Pancreas (tissue), 10 donors: ENCODE data around the gene CSRNP2. TPM values are rescaled to one million over a fixed set of nuclear protein-coding genes. Genes with fewer than 3 reads are reported as not detected.
"Not testable (repeated sequence)": the region's sequence is repeated elsewhere in the genome, so short reads cannot be mapped to it uniquely, and the experiment has no call there.

Experiments
- ATAC-seq, 4 donors: fragments of 200-7000 bp; cut with Tn5 transposase; one replicate each; pipeline versions ENCODE4 v1.8.0 to v1.9.1; 2020; ENCODE audit warnings: mild to moderate bottlenecking in 4 of 4, moderate library complexity in 4 of 4
- DNase-seq, 6 donors: peaks; one replicate each; pipeline ENCODE4 v3.0.0-alpha.2; 2020
- FAIRE-seq: peaks from 2 replicates; lab custom pipeline; 2012; peaks lifted over from hg19 to GRCh38; lab: Jason Lieb, UNC
- H3K27ac ChIP-seq, 4 donors: fragments of 200-600 bp; sonication (generic); 1 replicate in 3 of 4; 2 replicates in 1 of 4; pipeline versions ENCODE4 v1.5.0 to v1.8.0; 2020
- H3K27me3 ChIP-seq, 4 donors: fragments of 200-600 bp; one replicate each; pipeline ENCODE4 v1.8.0; 2021
- H3K36me3 ChIP-seq, 3 donors: fragments of 200-600 bp; sonication (generic) in 1 of 3; one replicate each; pipeline versions ENCODE4 v1.5.0 to v1.8.0; 2020 to 2021
- H3K4me1 ChIP-seq, 3 donors: fragments of 200-600 bp; one replicate each; pipeline ENCODE4 v1.8.0; 2021
- H3K4me3 ChIP-seq, 4 donors: fragments of 200-600 bp; sonication (generic) in 2 of 4; one replicate each; pipeline versions ENCODE4 v1.5.0 to v1.8.0; 2020 to 2021
- H3K9me3 ChIP-seq, 4 donors: fragments of 200-600 bp; one replicate each; pipeline ENCODE4 v1.8.0; 2021
- CTCF ChIP-seq, 4 donors: fragments of 200-600 bp; sonication (generic) in 3 of 4; IDR thresholded peaks; one replicate each; pipeline versions ENCODE4 v1.5.0 to v1.8.0; 2021; ENCODE audit warnings: antibody characterized with exemption in 4 of 4
- WGBS, 2 donors: extraction: QIAGEN DNeasy Blood & Tissue Kit; methylation state at CpG; one replicate each; pipeline ENCODE4 v1.1.7; 2013; 5-methylcytosine and 5-hydroxymethylcytosine counted together
- intact Hi-C, 3 donors: fragments of 100-400 bp; cut with DNase I; formaldehyde crosslinking; loops; one replicate each; pipeline versions ENCODE4 v1.11.1 to v1.14.2; 2022
- polyA plus RNA-seq, 2 donors: library from polyadenylated mRNA; stranded (reverse); fragments of 200-250 nt; gene quantifications; one replicate each; pipeline ENCODE4 v1.2.3, GENCODE V29; 2013
- total RNA-seq, 6 donors: library from RNA; stranded (reverse); fragmentation: NEBNext Ultra II Directional in 4 of 6; extraction: Animal tissue kit (Norgen Biotek cat#: 25700) in 4 of 6; gene quantifications; one replicate each; pipeline versions ENCODE4 v1.2.1 to v1.2.4, GENCODE V29; 2021 to 2023
- donor health status: healthy with polysubstance abuse.
- donor health status: DM: no; HTN: no; CAD: no; lungs with moderate emphysema.
- donor health status: DM: no; HTN: no; CAD: no.
- donor health status: control.
- donor health status: control.
- donor health status: Bipolar disorder and iron deficiency.
- donor health status: DM: yes; HTN: yes; CAD: no.
- donor health status: DM: no; HTN: no; CAD: no.
- donor health status: DM: no; HTN: no; CAD: no.
- donor health status: DM: yes; HTN: yes; CAD: no.

The CSRNP2 gene
- total and polyA plus RNA-seq, 8 donors: 8.2 to 15.1 (median 10.3) TPM

DNA sequence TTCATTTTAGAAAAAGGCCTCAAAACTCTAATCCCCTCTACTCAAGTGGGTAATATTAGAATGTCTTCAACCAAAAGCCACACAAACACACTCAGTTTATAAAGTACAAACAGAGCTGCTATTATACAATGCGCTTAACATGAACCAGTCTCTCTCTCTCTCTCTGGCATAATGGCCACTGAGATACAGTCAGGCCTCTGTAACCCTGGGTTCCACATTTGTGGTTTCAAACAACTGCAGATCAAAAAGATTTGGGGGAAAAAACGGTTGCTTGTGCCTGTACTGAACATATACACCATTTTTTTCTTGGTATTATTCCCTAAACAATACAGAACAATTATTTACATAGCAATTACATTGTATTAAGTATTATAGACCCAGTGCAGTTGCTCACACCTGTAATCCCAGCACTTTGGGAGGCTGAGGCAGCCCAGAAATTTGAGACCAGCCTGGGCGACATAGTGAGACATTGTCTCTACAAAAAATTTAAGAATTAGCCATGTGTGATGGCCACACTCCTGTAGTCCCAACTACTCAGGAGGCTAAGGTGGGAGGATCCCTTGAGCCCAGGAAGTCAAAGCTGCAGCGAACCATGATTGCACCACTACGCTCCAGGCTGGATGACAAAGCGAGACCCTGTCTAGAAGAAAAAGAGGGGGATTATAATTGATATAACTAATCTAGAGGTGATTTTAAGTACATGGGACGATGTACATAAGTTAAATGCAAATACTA lies 62.8 kb downstream of the CSRNP2 start:
- Histone ChIP-seq H3K9me3 (no peaks in the 10 kb centered on the region), H3K27me3 (no peaks in the 10 kb centered on the region), H3K27ac (no peak overlapping the region), H3K4me3 (no peak overlapping the region), H3K36me3 (no peaks in the 10 kb centered on the region), H3K4me1 (peaks cover 14 to 28% (median 20%) of the 10 kb centered on the region in 3 donors)
- intact Hi-C loops: no loop called here
- no peak for FAIRE-seq
- no peak for DNase-seq
- TF ChIP-seq CTCF (IDR thresholded peaks at IDR 0.05): no peak
- WGBS, 2 donors: 87 to 88% methylated on average over 7 of the region's 7 CpGs
- ATAC-seq: no peak

DNA sequence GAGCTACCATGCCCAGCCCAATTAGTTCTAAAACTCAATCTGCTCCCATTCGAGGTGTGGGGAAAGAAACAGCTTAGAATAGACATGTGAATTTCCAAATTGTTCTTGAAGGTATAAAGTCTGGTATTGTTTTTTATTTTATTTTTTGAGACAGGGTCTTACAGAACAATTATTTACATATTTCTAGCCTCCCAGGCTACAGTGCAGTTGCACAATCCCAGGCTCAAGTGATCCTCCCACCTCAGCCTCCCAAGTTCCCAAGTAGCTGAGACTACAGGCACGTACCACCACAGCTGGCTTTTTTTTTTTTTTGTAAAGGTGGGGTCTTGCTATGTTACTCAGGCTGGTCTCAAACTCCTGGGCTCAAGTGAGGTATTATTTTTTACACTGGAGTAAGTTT lies 63.5 kb downstream of the CSRNP2 start:
- no peak overlapping the region for H3K27ac ChIP-seq
- DNase-seq (no peak), FAIRE-seq (no peak), ATAC-seq (no peak)
- H3K36me3 ChIP-seq: no peaks in the 10 kb centered on the region
- no peak for TF ChIP-seq CTCF (IDR thresholded peaks at IDR 0.05)
- WGBS, 2 donors: 77 to 79% methylated on average over 2 of the region's 2 CpGs
- no peak overlapping the region for H3K4me3 ChIP-seq
- no peaks in the 10 kb centered on the region for H3K27me3 ChIP-seq
- peaks cover 14 to 28% (median 20%) of the 10 kb centered on the region in 3 donors for H3K4me1 ChIP-seq
- no peaks in the 10 kb centered on the region for H3K9me3 ChIP-seq
- intact Hi-C loops: no loop called here

GRCh38 chr12:51018956-51019355 lies 64.4 kb downstream of the CSRNP2 start:
- Histone ChIP-seq H3K36me3 (no peaks in the 10 kb centered on the region), H3K4me3 (no peak overlapping the region), H3K27ac (no peak overlapping the region), H3K4me1 (peaks cover 11 to 28% (median 20%) of the 10 kb centered on the region in 3 donors), H3K9me3 (no peaks in the 10 kb centered on the region), H3K27me3 (no peaks in the 10 kb centered on the region)
- no peak for DNase-seq
- intact Hi-C loops: no loop called here
- 94 to 95% methylated on average over 2 of the region's 2 CpGs for WGBS, 2 donors
- no peak for ATAC-seq
- FAIRE-seq: no peak
- TF ChIP-seq CTCF (IDR thresholded peaks at IDR 0.05): no peak

DNA sequence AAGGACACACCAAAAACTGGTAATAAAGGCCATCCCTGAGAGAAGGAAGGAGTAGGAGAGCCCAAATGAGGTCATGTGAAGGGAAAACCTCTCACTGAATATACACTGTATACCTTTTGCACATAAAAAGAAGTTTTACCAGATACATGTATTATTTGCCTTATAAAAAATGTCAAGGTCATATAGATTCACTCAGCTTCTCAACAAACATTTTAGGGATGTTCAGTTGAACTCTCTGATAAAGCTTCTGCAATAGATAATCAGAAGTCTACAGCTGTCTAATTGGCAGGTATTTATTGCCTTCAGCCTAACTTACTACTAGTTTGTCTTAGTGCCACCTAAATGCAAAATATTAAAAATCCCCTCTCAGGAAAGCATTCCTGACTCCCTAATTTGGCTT lies 65.9 kb downstream of the CSRNP2 start:
- no peak for TF ChIP-seq CTCF (IDR thresholded peaks at IDR 0.05)
- Histone ChIP-seq H3K27me3 (no peaks in the 10 kb centered on the region), H3K36me3 (no peaks in the 10 kb centered on the region), H3K9me3 (no peaks in the 10 kb centered on the region), H3K4me1 (peaks cover 0 to 18% (median 14%) of the 10 kb centered on the region in 3 donors), H3K4me3 (no peak overlapping the region), H3K27ac (no peak overlapping the region)
- ATAC-seq: no peak
- intact Hi-C loops: no loop called here
- no peak for DNase-seq
- no peak for FAIRE-seq

GRCh38 chr12:51014467-51014866 lies 68.9 kb downstream of the CSRNP2 start:
- H3K27ac ChIP-seq, H3K36me3 ChIP-seq, ATAC-seq, H3K27me3 ChIP-seq, DNase-seq, FAIRE-seq, H3K9me3 ChIP-seq, intact Hi-C loops, H3K4me3 ChIP-seq: not testable (repeated sequence)
- peaks cover 2 to 12% (median 9%) of the 10 kb centered on the region in 3 donors for H3K4me1 ChIP-seq
- 87 to 89% methylated on average over 9 of the region's 9 CpGs for WGBS, 2 donors
